ENCODE results near the gene NSL1.
"Not testable (repeated sequence)": the region's sequence is repeated elsewhere in the genome, so short reads cannot be mapped to it uniquely, and the experiment has no call there.

The NSL1 gene

GRCh38 chr1:212785871-212786270 lies 5.7 kb downstream of the NSL1 start:
- no peak overlapping the region for H3K4me3 ChIP-seq (ENCODE audit: low read depth, low read length)
- DNase-seq (ENCODE audit: low read depth) = no peak
- TF ChIP-seq CTCF (IDR thresholded peaks at IDR 0.05; ENCODE audit: insufficient read depth, low read depth, low read length, missing control alignments) = no peak

GRCh38 chr1:212783976-212784375 lies 7.6 kb downstream of the NSL1 start:
- no peak for TF ChIP-seq CTCF (IDR thresholded peaks at IDR 0.05; ENCODE audit: insufficient read depth, low read depth, low read length, missing control alignments)
- no peak overlapping the region for H3K4me3 ChIP-seq (ENCODE audit: low read depth, low read length)
- DNase-seq (ENCODE audit: low read depth) = no peak

DNA sequence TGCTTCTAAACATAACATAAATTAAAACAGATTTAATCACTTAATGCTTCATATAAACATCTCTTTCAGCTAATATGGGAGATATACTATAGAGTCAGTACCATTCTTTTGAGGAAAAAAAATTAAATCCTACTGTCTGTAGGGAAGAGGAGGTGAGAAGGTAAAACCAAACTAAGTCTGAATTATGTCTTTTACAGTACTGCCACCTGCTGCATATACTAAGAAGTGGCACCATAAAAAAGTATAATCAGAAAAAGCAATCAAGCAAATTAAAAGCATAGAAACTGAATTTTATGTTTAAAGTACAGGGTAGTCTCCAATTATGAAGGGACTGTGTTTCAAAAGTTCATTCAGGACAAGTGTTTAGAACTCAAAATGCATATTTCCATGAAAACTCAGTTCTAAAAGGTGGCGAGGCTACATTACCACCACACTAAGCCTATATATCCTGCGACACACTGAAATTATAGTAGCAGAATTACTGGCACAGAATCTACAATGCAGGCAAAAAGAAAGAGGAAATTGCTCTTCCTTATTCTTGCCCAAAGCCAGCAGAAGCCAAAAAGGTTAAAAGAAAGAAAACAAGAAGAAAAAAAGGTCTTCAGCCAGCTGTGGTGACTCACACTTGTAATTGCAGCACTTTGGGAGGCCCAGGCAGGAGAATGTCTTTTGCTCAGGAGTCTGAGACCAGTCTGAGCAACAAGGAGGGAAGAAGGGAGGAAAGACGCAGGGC lies 9.0 kb downstream of the NSL1 start:
- DNase-seq (ENCODE audit: low read depth) = peak; percentile 41
- no peak overlapping the region for H3K4me3 ChIP-seq (ENCODE audit: low read depth, low read length)
- TF ChIP-seq CTCF (IDR thresholded peaks at IDR 0.05; ENCODE audit: insufficient read depth, low read depth, low read length, missing control alignments) = peak; percentile 44

DNA sequence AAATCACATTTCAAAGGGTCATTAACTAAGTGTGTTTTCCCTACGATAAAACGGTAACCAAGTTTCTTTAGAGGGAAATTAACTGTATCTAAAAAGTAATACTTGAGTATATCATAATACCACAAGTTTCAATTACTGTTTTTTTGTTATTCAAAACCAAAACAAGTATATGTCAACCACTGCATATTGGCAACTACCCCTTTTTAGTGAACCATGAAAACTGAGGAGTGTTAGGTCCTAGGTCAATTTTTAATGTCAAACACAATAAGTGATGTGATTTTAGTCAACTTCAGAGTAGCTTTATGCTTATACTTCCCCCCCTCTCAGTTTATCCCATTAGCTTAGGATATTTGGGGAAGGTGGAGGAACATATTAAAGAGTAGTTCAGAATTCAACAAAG lies 10.4 kb downstream of the NSL1 start:
- no peak for TF ChIP-seq CTCF (IDR thresholded peaks at IDR 0.05; ENCODE audit: insufficient read depth, low read depth, low read length, missing control alignments)
- DNase-seq (ENCODE audit: low read depth) = no peak
- no peak overlapping the region for H3K4me3 ChIP-seq (ENCODE audit: low read depth, low read length)

- DNase-seq (ENCODE audit: low read depth) = no peak
- no peak for TF ChIP-seq CTCF (IDR thresholded peaks at IDR 0.05; ENCODE audit: insufficient read depth, low read depth, low read length, missing control alignments)
- no peak overlapping the region for H3K4me3 ChIP-seq (ENCODE audit: low read depth, low read length)
These were observed 10.8 kb downstream of the NSL1 start for GRCh38 chr1:212780759-212781158.

- not testable (repeated sequence) for DNase-seq (ENCODE audit: low read depth); H3K4me3 ChIP-seq (ENCODE audit: low read depth, low read length)
These were observed 12.5 kb downstream of the NSL1 start for GRCh38 chr1:212779086-212779485.

DNA sequence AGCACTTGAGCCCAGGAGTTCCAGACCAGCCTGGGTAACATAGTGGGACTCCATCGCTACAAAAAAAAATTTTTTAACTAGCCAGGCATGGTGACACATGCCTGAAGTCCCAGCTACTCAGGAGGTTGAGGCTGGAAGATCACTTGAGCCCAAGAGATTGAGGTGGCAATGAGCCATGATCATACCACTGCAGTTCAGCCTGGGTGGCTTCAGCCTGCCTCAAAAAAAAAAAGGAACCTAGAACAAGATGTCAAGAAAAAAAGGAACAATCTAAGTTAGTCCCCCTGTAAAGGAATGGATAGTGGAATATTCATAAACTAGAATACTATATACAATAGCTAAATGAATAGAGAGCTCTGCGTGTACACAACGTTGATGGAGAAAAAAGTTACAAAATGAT lies 14.4 kb downstream of the NSL1 start:
- DNase-seq (ENCODE audit: low read depth) = no peak
- no peak for TF ChIP-seq CTCF (IDR thresholded peaks at IDR 0.05; ENCODE audit: insufficient read depth, low read depth, low read length, missing control alignments)
- no peak overlapping the region for H3K4me3 ChIP-seq (ENCODE audit: low read depth, low read length)

Data from GM12865 (cell line).